ENCODE results near the gene SLC25A44. TPM values are rescaled to one million over a fixed set of nuclear protein-coding genes. Genes with fewer than 3 reads are reported as not detected.

The SLC25A44 gene
- total and polyA plus RNA-seq, 7 experiments from 2014 or later, result 8.3 to 38.4 (median 19.6) TPM

- POLR2A ChIA-PET, result interaction anchor here (0.5 kb wide), 1 partner anchor 461 kb away, joined by 3 read pairs; no protein-coding TSS in a partner anchor
- H3K9me3 ChIP-seq (ENCODE audit: control insufficient read depth in 2 of 3, low read length in 3 of 3), result no peaks in the 10 kb centered on the region
- no peak for ATAC-seq
- H3K9me3 Mint-ChIP-seq, result peaks cover 0 to 1% (median 0%) of the 10 kb centered on the region in 11 donors
- DNase-seq, result no peak
- peaks cover 8 to 10% of the 10 kb centered on the region in 2 donors for H3K4me1 ChIP-seq (ENCODE audit: control insufficient read depth in 2 of 2, insufficient read depth in 2 of 2, low read length in 2 of 2)
- H3K27ac ChIP-seq (ENCODE audit: low read depth, low read length), result no peak overlapping the region
- H3K27ac Mint-ChIP-seq, result no peak overlapping the region
- H3K4me3 Mint-ChIP-seq, result no peak overlapping the region
- peaks cover 0 to 48% (median 18%) of the 10 kb centered on the region in 3 experiments for H3K36me3 ChIP-seq (ENCODE audit: control insufficient read depth in 2 of 3, insufficient read depth in 3 of 3, low read length in 3 of 3)
- intact Hi-C loops (cut with micrococcal nuclease), result no loop called here
- H3K27me3 ChIP-seq (ENCODE audit: control insufficient read depth in 2 of 2, insufficient read depth in 2 of 2, low read length in 2 of 2), result no peaks in the 10 kb centered on the region
- peaks cover 0 to 6% (median 0%) of the 10 kb centered on the region in 5 donors for H3K27me3 Mint-ChIP-seq
- peaks cover 0 to 24% (median 18%) of the 10 kb centered on the region in 7 donors for H3K4me1 Mint-ChIP-seq
- no peak overlapping the region for H3K4me3 ChIP-seq (ENCODE audit: low read length)
- CTCF ChIA-PET, result no interaction called here
- peaks cover 0 to 38% (median 12%) of the 10 kb centered on the region in 5 donors for H3K36me3 Mint-ChIP-seq
Observed at GRCh38 chr1:156241311-156241811, 47.5 kb downstream of the SLC25A44 start.

- Histone ChIP-seq H3K4me3 (ENCODE audit: low read length) (no peak within 1 kb of the TSS), H3K27ac (ENCODE audit: low read depth, low read length) (no peak within 1 kb of the TSS), H3K9me3 (ENCODE audit: control insufficient read depth in 2 of 3, low read length in 3 of 3) (no peaks in the 10 kb centered on the region), H3K4me1 (ENCODE audit: control insufficient read depth in 2 of 2, insufficient read depth in 2 of 2, low read length in 2 of 2) (peaks cover 8 to 10% of the 10 kb centered on the region in 2 donors), H3K27me3 (ENCODE audit: control insufficient read depth in 2 of 2, insufficient read depth in 2 of 2, low read length in 2 of 2) (no peaks in the 10 kb centered on the region), H3K36me3 (ENCODE audit: control insufficient read depth in 2 of 3, insufficient read depth in 3 of 3, low read length in 3 of 3) (peaks cover 0 to 42% (median 13%) of the 10 kb centered on the region in 3 experiments)
- Mint-ChIP-seq H3K4me3 (no peak within 1 kb of the TSS), H3K36me3 (peaks cover 0 to 33% (median 12%) of the 10 kb centered on the region in 5 donors), H3K27ac (no peak within 1 kb of the TSS), H3K27me3 (peaks cover 0 to 6% (median 0%) of the 10 kb centered on the region in 5 donors), H3K4me1 (peaks cover 0 to 24% (median 18%) of the 10 kb centered on the region in 7 donors), H3K9me3 (no peaks in the 10 kb centered on the region)
- DNase-seq, result no peak
- ChIA-PET CTCF (interaction anchor here (0.7 kb wide), 1 partner anchor 483 kb away, joined by 4 read pairs; no protein-coding TSS in a partner anchor), POLR2A (no interaction called here)
- intact Hi-C loops (cut with micrococcal nuclease), result no loop called here
- no peak for ATAC-seq
Observed at GRCh38 chr1:156241926-156242325, 48.0 kb downstream of the SLC25A44 start, which contains the start of gene BGLAP. BGLAP (plus strand) TSS chr1:156242184; CDS start chr1:156242232, 48 bp downstream.

DNA sequence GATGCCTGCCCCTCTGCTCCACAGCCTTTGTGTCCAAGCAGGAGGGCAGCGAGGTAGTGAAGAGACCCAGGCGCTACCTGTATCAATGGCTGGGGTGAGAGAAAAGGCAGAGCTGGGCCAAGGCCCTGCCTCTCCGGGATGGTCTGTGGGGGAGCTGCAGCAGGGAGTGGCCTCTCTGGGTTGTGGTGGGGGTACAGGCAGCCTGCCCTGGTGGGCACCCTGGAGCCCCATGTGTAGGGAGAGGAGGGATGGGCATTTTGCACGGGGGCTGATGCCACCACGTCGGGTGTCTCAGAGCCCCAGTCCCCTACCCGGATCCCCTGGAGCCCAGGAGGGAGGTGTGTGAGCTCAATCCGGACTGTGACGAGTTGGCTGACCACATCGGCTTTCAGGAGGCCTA is 48.8 kb downstream of the SLC25A44 start:
- H3K4me3 Mint-ChIP-seq, result no peak overlapping the region
- no peak for DNase-seq
- Histone ChIP-seq H3K27me3 (ENCODE audit: control insufficient read depth in 2 of 2, insufficient read depth in 2 of 2, low read length in 2 of 2) (no peaks in the 10 kb centered on the region), H3K27ac (ENCODE audit: low read depth, low read length) (no peak overlapping the region), H3K4me1 (ENCODE audit: control insufficient read depth in 2 of 2, insufficient read depth in 2 of 2, low read length in 2 of 2) (peaks cover 8 to 10% of the 10 kb centered on the region in 2 donors), H3K36me3 (ENCODE audit: control insufficient read depth in 2 of 3, insufficient read depth in 3 of 3, low read length in 3 of 3) (peaks cover 0 to 35% (median 11%) of the 10 kb centered on the region in 3 experiments), H3K4me3 (ENCODE audit: low read length) (no peak overlapping the region), H3K9me3 (ENCODE audit: control insufficient read depth in 2 of 3, low read length in 3 of 3) (no peaks in the 10 kb centered on the region)
- CTCF ChIA-PET, result interaction anchor here (0.9 kb wide), 1 partner anchor 90 kb away, joined by 3 read pairs; no protein-coding TSS in a partner anchor
- intact Hi-C loops (cut with micrococcal nuclease), result no loop called here
- peaks cover 0 to 24% (median 18%) of the 10 kb centered on the region in 7 donors for H3K4me1 Mint-ChIP-seq
- H3K9me3 Mint-ChIP-seq, result no peaks in the 10 kb centered on the region
- peaks cover 0 to 6% (median 0%) of the 10 kb centered on the region in 5 donors for H3K27me3 Mint-ChIP-seq
- peaks cover 0 to 29% (median 8%) of the 10 kb centered on the region in 5 donors for H3K36me3 Mint-ChIP-seq
- no peak for ATAC-seq
- POLR2A ChIA-PET, result interaction anchor here (0.9 kb wide), 1 partner anchor 9 kb away, joined by 3 read pairs; no protein-coding TSS in a partner anchor
- no peak overlapping the region for H3K27ac Mint-ChIP-seq

DNA sequence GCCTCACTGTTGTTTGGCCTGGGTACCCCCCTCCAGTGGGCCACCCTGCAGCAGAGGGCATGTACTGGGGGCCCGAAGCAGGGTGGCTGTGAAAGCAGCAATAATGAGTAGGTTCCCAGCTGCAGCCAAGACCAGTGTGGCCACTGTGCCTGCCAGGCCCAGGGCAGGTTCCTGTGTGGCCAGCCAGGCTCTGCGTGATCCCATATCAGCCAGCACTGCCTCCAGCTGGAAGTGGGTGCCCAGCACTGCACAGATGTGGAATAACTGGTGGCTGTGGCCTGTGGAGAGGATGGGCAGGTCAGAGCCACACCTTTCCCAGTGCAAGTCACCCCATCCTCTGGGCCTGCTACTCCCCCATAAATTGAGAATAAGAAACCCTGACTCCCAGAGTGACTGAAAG is 50.2 kb downstream of the SLC25A44 start:
- H3K4me1 ChIP-seq (ENCODE audit: control insufficient read depth in 2 of 2, insufficient read depth in 2 of 2, low read length in 2 of 2), result peaks cover 8 to 10% of the 10 kb centered on the region in 2 donors
- no peak overlapping the region for H3K4me3 ChIP-seq (ENCODE audit: low read length)
- intact Hi-C loops (cut with micrococcal nuclease), result no loop called here
- CTCF ChIA-PET, result no interaction called here
- no peak for ATAC-seq
- H3K27me3 ChIP-seq (ENCODE audit: control insufficient read depth in 2 of 2, insufficient read depth in 2 of 2, low read length in 2 of 2), result no peaks in the 10 kb centered on the region
- H3K36me3 ChIP-seq (ENCODE audit: control insufficient read depth in 2 of 3, insufficient read depth in 3 of 3, low read length in 3 of 3), result peaks cover 0 to 24% (median 3%) of the 10 kb centered on the region in 3 experiments
- POLR2A ChIA-PET, result no interaction called here
- H3K27ac Mint-ChIP-seq, result no peak overlapping the region
- H3K27ac ChIP-seq (ENCODE audit: low read depth, low read length), result no peak overlapping the region
- peak overlapping the region in 5 of 10 donors; percentile 14 to 87 (median 86) for H3K4me3 Mint-ChIP-seq
- peaks cover 0 to 24% (median 18%) of the 10 kb centered on the region in 7 donors for H3K4me1 Mint-ChIP-seq
- peaks cover 0 to 6% (median 0%) of the 10 kb centered on the region in 5 donors for H3K27me3 Mint-ChIP-seq
- no peak for DNase-seq
- H3K36me3 Mint-ChIP-seq, result peaks cover 0 to 15% (median 5%) of the 10 kb centered on the region in 5 donors
- no peaks in the 10 kb centered on the region for H3K9me3 ChIP-seq (ENCODE audit: control insufficient read depth in 2 of 3, low read length in 3 of 3)
- no peaks in the 10 kb centered on the region for H3K9me3 Mint-ChIP-seq

GRCh38 chr1:156244712-156245111 is 50.8 kb downstream of the SLC25A44 start:
- no peak overlapping the region for H3K27ac ChIP-seq (ENCODE audit: low read depth, low read length)
- Mint-ChIP-seq H3K4me1 (peaks cover 0 to 24% (median 18%) of the 10 kb centered on the region in 7 donors), H3K27ac (peak overlapping the region in 4 of 9 donors; percentile 38 to 68 (median 60)), H3K27me3 (peaks cover 0 to 6% (median 0%) of the 10 kb centered on the region in 5 donors), H3K36me3 (peaks cover 0 to 11% (median 3%) of the 10 kb centered on the region in 5 donors), H3K9me3 (no peaks in the 10 kb centered on the region), H3K4me3 (peak overlapping the region; percentile 78 to 90 (median 86))
- intact Hi-C loops (cut with micrococcal nuclease), result no loop called here
- no peaks in the 10 kb centered on the region for H3K9me3 ChIP-seq (ENCODE audit: control insufficient read depth in 2 of 3, low read length in 3 of 3)
- ChIA-PET CTCF (no interaction called here), POLR2A (no interaction called here)
- peaks cover 8 to 10% of the 10 kb centered on the region in 2 donors for H3K4me1 ChIP-seq (ENCODE audit: control insufficient read depth in 2 of 2, insufficient read depth in 2 of 2, low read length in 2 of 2)
- no peaks in the 10 kb centered on the region for H3K27me3 ChIP-seq (ENCODE audit: control insufficient read depth in 2 of 2, insufficient read depth in 2 of 2, low read length in 2 of 2)
- peaks cover 0 to 24% (median 3%) of the 10 kb centered on the region in 3 experiments for H3K36me3 ChIP-seq (ENCODE audit: control insufficient read depth in 2 of 3, insufficient read depth in 3 of 3, low read length in 3 of 3)
- ATAC-seq (no peak), DNase-seq (no peak)
- H3K4me3 ChIP-seq (ENCODE audit: low read length), result no peak overlapping the region

- Histone ChIP-seq H3K4me1 (ENCODE audit: control insufficient read depth in 2 of 2, insufficient read depth in 2 of 2, low read length in 2 of 2) (peaks cover 8 to 10% of the 10 kb centered on the region in 2 donors), H3K4me3 (ENCODE audit: low read length) (peak overlapping the region; percentile 55), H3K36me3 (ENCODE audit: control insufficient read depth in 2 of 3, insufficient read depth in 3 of 3, low read length in 3 of 3) (peaks cover 0 to 27% (median under 1%) of the 10 kb centered on the region in 3 experiments), H3K27me3 (ENCODE audit: control insufficient read depth in 2 of 2, insufficient read depth in 2 of 2, low read length in 2 of 2) (no peaks in the 10 kb centered on the region), H3K27ac (ENCODE audit: low read depth, low read length) (no peak overlapping the region), H3K9me3 (ENCODE audit: control insufficient read depth in 2 of 3, low read length in 3 of 3) (no peaks in the 10 kb centered on the region)
- Mint-ChIP-seq H3K27me3 (peaks cover 0 to 6% (median 0%) of the 10 kb centered on the region in 5 donors), H3K4me3 (peak overlapping the region; percentile 78 to 90 (median 86)), H3K36me3 (peaks cover 0 to 5% (median 3%) of the 10 kb centered on the region in 5 donors), H3K4me1 (peaks cover 0 to 24% (median 18%) of the 10 kb centered on the region in 7 donors), H3K9me3 (no peaks in the 10 kb centered on the region), H3K27ac (peak overlapping the region; percentile 25 to 73 (median 56))
- POLR2A ChIA-PET, result no interaction called here
- CTCF ChIA-PET, result interaction anchor here (0.6 to 0.8 kb wide), 2 partner anchors 21 to 470 kb away, joined by 3 to 6 read pairs; no protein-coding TSS in a partner anchor
- peak; percentile 67 for ATAC-seq
- intact Hi-C loops (cut with micrococcal nuclease), result no loop called here
- peak in 7 of 9 donors; percentile 26 to 45 (median 31) for DNase-seq
Observed at GRCh38 chr1:156245451-156246232, 51.7 kb downstream of the SLC25A44 start.

Measured in naive thymus-derived CD4-positive, alpha-beta T cell (primary cell).